Mesendoderm (in vitro differentiated cells): ENCODE measurements around the gene LRRFIP1.
A peak's percentile ranks its signal among the peaks of the same experiment; 100 is the strongest.

ENCODE experiments used
- DNase-seq: peaks from one replicate; pipeline ENCODE4 v3.0.0; 2013
- H2AK5ac ChIP-seq: 2 replicates; pipeline ENCODE4 v1.6.1; 2013; ENCODE audit warnings: low read length, inconsistent platforms
- H2BK120ac ChIP-seq: 2 replicates; pipeline ENCODE4 v1.6.1; 2013; ENCODE audit warnings: low read depth, mild to moderate bottlenecking, low read length, moderate library complexity, mixed read lengths
- H2BK15ac ChIP-seq: replicated peaks from 2 replicates; pipeline ENCODE4 v1.6.1; 2013; ENCODE audit warnings: low read depth, mild to moderate bottlenecking, moderate library complexity
- H2BK5ac ChIP-seq: 2 replicates; pipeline ENCODE4 v1.6.1; 2013; ENCODE audit warnings: low read length, inconsistent platforms
- H3K18ac ChIP-seq: 2 replicates; pipeline ENCODE4 v1.6.1; 2013; ENCODE audit warnings: mild to moderate bottlenecking, low read length, mixed read lengths
- H3K23ac ChIP-seq: one replicate; pipeline ENCODE4 v1.6.1; 2013; ENCODE audit warnings: low read length
- H3K27ac ChIP-seq: 2 replicates; pipeline ENCODE4 v1.5.1; 2013; ENCODE audit warnings: low read depth, mild to moderate bottlenecking, inconsistent platforms, low read length, moderate library complexity
- H3K27me3 ChIP-seq: 2 replicates; pipeline ENCODE4 v1.6.1; 2013; ENCODE audit warnings: low read length, control low read depth, mild to moderate bottlenecking, inconsistent platforms; ENCODE audit not compliant: insufficient read depth, poor library complexity
- H3K36me3 ChIP-seq: 2 replicates; pipeline ENCODE4 v1.6.1; 2013; ENCODE audit warnings: low read length, inconsistent platforms; ENCODE audit not compliant: control insufficient read depth, insufficient read depth
- H3K4ac ChIP-seq: one replicate; pipeline ENCODE4 v1.6.1; 2013; ENCODE audit warnings: low read depth, mild to moderate bottlenecking, low read length, moderate library complexity
- H3K4me1 ChIP-seq: 2 replicates; pipeline ENCODE4 v1.6.1; 2013; ENCODE audit warnings: low read depth, low read length, inconsistent platforms; ENCODE audit not compliant: control insufficient read depth
- H3K4me2 ChIP-seq: 2 replicates; pipeline ENCODE4 v1.6.1; 2013; ENCODE audit warnings: low read length
- H3K4me3 ChIP-seq: 2 replicates; pipeline ENCODE4 v1.5.1; 2013; ENCODE audit warnings: mild to moderate bottlenecking, low read length
- H3K56ac ChIP-seq: one replicate; pipeline ENCODE4 v1.6.1; 2013; ENCODE audit warnings: low read length
- H3K79me1 ChIP-seq: 2 replicates; pipeline ENCODE4 v1.6.1; 2013; ENCODE audit warnings: low read length, inconsistent platforms
- H3K79me2 ChIP-seq: 2 replicates; pipeline ENCODE4 v1.6.1; 2013; ENCODE audit warnings: mild to moderate bottlenecking, low read length; ENCODE audit not compliant: control insufficient read depth, insufficient read depth
- H3K9ac ChIP-seq: 2 replicates; pipeline ENCODE4 v1.6.1; 2013; ENCODE audit warnings: low read length, inconsistent platforms
- H4K5ac ChIP-seq: one replicate; pipeline ENCODE4 v1.6.1; 2013; ENCODE audit warnings: low read length
- H4K8ac ChIP-seq: one replicate; pipeline ENCODE4 v1.6.1; 2013; ENCODE audit warnings: low read depth, mild to moderate bottlenecking, control low read depth, low read length, moderate library complexity
- WGBS: extraction: QIAGEN DNeasy Blood & Tissue Kit; methylation state at CpG from one replicate; pipeline ENCODE4 v1.1.7; 2013; ENCODE audit warnings: low lambda C conversion rate, missing lambda C conversion rate; ENCODE audit not compliant: insufficient coverage; ENCODE audit errors: extremely low coverage; 5-methylcytosine and 5-hydroxymethylcytosine counted together

Gene LRRFIP1

GRCh38 chr2:237697586-237698357 is 70.4 kb downstream of the LRRFIP1 start:
- Histone ChIP-seq H3K56ac (no peak overlapping the region), H3K79me2 (peaks cover 82% of the 10 kb centered on the region), H3K18ac (no peak overlapping the region), H3K9ac (no peak overlapping the region), H2AK5ac (no peak overlapping the region), H3K4ac (no peak overlapping the region), H2BK5ac (no peak overlapping the region), H3K79me1 (peaks cover 47% of the 10 kb centered on the region), H3K4me2 (no peak overlapping the region), H3K27me3 (no peaks in the 10 kb centered on the region), H3K4me3 (no peak overlapping the region), H4K5ac (no peak overlapping the region), H2BK15ac (no peak overlapping the region), H3K36me3 (no peaks in the 10 kb centered on the region), H3K4me1 (peaks cover 47% of the 10 kb centered on the region), H4K8ac (no peak overlapping the region), H3K27ac (no peak overlapping the region), H2BK120ac (no peak overlapping the region), H3K23ac (no peak overlapping the region)
- no CpG with 5 or more reads among the region's 13 CpGs for WGBS
- DNase-seq = no peak

DNA sequence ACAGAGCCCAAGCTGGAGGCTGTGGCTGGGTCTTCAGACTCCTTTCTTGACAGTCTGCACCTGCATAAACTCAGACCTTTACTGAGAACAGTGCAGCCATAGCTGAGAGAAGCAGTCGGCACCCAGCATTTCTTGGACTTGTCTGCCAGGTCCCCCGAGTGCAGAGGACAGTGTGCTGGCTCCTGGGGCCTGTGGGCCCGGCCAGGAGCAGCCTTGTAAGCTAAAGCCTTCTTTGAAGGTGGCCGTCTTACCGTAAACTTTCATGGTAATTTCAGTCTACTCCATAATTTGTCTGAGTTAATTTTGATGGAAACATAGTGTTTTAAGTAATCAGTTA is 70.9 kb downstream of the LRRFIP1 start:
- Histone ChIP-seq H3K4me2 (no peak overlapping the region), H3K79me2 (peaks cover 82% of the 10 kb centered on the region), H3K27ac (no peak overlapping the region), H3K56ac (no peak overlapping the region), H3K4me1 (peaks cover 47% of the 10 kb centered on the region), H4K5ac (no peak overlapping the region), H3K4ac (no peak overlapping the region), H3K4me3 (no peak overlapping the region), H3K27me3 (no peaks in the 10 kb centered on the region), H3K9ac (no peak overlapping the region), H3K23ac (no peak overlapping the region), H4K8ac (no peak overlapping the region), H2BK5ac (no peak overlapping the region), H3K79me1 (peaks cover 44% of the 10 kb centered on the region), H2BK15ac (no peak overlapping the region), H3K18ac (no peak overlapping the region), H2BK120ac (no peak overlapping the region), H2AK5ac (no peak overlapping the region), H3K36me3 (no peaks in the 10 kb centered on the region)
- DNase-seq = no peak
- no CpG with 5 or more reads among the region's 5 CpGs for WGBS

DNA sequence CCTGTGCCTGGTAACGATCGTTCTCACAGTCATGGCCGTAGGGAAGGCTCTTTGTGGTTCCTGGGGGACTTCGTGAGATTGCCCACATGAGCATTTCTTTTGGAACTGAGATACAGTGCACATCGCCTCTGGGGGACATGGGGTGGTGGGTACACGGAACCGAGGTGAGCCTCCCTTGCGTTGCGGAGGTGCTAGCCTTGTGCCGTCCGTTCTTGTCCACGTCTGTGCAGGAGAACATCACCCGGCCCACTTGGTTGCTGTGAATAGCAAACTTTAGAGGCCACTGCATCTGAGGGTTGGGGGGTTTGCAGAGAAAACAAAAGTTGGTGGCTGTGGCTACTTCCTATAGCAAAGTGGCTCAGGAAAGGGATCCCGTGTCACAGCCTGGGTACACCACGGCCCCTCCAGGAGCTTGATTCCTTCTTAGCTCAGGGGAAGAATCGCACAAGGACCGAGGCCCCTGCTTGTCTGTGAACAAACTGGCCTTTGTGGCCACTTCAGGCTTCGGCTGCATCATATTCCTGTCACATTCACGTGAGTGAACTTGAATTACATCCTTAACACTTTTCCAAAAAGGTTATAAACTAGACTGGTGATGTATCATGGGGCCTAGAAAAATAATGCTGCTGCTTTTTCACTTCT is 72.6 kb downstream of the LRRFIP1 start:
- peaks cover 39% of the 10 kb centered on the region for H3K79me1 ChIP-seq
- no CpG with 5 or more reads among the region's 19 CpGs for WGBS
- H3K4ac ChIP-seq = no peak overlapping the region
- H3K4me3 ChIP-seq = no peak overlapping the region
- no peak overlapping the region for H3K4me2 ChIP-seq
- peak overlapping the region; percentile 19 for H3K56ac ChIP-seq
- H3K27ac ChIP-seq = no peak overlapping the region
- H3K4me1 ChIP-seq = peaks cover 32% of the 10 kb centered on the region
- H2BK120ac ChIP-seq = no peak overlapping the region
- no peak for DNase-seq
- no peak overlapping the region for H2AK5ac ChIP-seq
- no peak overlapping the region for H4K8ac ChIP-seq
- H3K36me3 ChIP-seq = no peaks in the 10 kb centered on the region
- H3K23ac ChIP-seq = no peak overlapping the region
- H3K18ac ChIP-seq = peak overlapping the region; percentile 51
- no peak overlapping the region for H2BK5ac ChIP-seq
- no peak overlapping the region for H3K9ac ChIP-seq
- H4K5ac ChIP-seq = no peak overlapping the region
- H3K79me2 ChIP-seq = peaks cover 79% of the 10 kb centered on the region
- no peaks in the 10 kb centered on the region for H3K27me3 ChIP-seq
- no peak overlapping the region for H2BK15ac ChIP-seq

DNA sequence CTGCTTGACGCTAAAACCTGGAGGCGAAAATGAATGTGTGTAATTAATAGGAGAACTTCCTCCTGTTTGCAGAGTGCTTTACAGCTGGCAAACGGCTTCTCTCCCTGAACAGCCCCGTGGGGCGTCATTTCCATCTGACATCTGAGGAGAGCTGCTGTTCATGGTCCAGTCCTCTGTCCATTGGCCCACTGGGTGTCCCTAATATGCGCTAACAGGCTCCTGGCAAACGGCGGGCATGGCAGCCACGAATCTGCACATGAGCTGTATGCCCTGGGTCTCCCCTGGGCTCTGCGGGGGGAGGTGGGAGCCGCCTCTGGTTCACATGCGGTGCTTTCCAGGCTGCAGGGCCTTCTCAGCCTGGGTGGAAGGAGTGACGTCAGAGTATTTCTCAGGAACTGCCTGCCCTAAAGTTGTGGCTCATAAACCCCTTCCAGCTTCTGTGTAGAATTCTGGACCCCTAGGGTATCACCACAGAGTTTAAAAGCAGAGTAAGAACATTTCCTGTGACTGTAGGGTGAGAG is 73.2 kb downstream of the LRRFIP1 start:
- H3K27me3 ChIP-seq = no peaks in the 10 kb centered on the region
- H2BK15ac ChIP-seq = no peak overlapping the region
- no peak overlapping the region for H3K4ac ChIP-seq
- WGBS = no CpG with 5 or more reads among the region's 13 CpGs
- no peak overlapping the region for H4K5ac ChIP-seq
- no peak overlapping the region for H3K56ac ChIP-seq
- H3K9ac ChIP-seq = peak overlapping the region; percentile 39
- no peak overlapping the region for H3K4me2 ChIP-seq
- H3K23ac ChIP-seq = no peak overlapping the region
- no peaks in the 10 kb centered on the region for H3K36me3 ChIP-seq
- no peak overlapping the region for H4K8ac ChIP-seq
- peaks cover 29% of the 10 kb centered on the region for H3K4me1 ChIP-seq
- no peak overlapping the region for H3K27ac ChIP-seq
- DNase-seq = no peak
- no peak overlapping the region for H2BK120ac ChIP-seq
- no peak overlapping the region for H3K18ac ChIP-seq
- H3K4me3 ChIP-seq = no peak overlapping the region
- peaks cover 79% of the 10 kb centered on the region for H3K79me2 ChIP-seq
- no peak overlapping the region for H2BK5ac ChIP-seq
- no peak overlapping the region for H2AK5ac ChIP-seq
- H3K79me1 ChIP-seq = peaks cover 37% of the 10 kb centered on the region

- Histone ChIP-seq H2BK5ac (no peak overlapping the region), H3K18ac (no peak overlapping the region), H3K9ac (peak overlapping the region; percentile 39), H3K23ac (peak overlapping the region; percentile 81), H3K36me3 (no peaks in the 10 kb centered on the region), H3K27me3 (no peaks in the 10 kb centered on the region), H3K79me1 (peaks cover 41% of the 10 kb centered on the region), H3K4ac (no peak overlapping the region), H3K4me3 (no peak overlapping the region), H2BK120ac (no peak overlapping the region), H3K27ac (peak overlapping the region; percentile 91), H4K5ac (no peak overlapping the region), H3K4me1 (peaks cover 29% of the 10 kb centered on the region), H2AK5ac (peak overlapping the region; percentile 65), H3K79me2 (peaks cover 82% of the 10 kb centered on the region), H4K8ac (no peak overlapping the region), H3K56ac (peak overlapping the region; percentile 72), H3K4me2 (no peak overlapping the region), H2BK15ac (no peak overlapping the region)
- no peak for DNase-seq
- WGBS = no CpG with 5 or more reads among the region's 17 CpGs
Measured at GRCh38 chr2:237701033-237701858, 73.9 kb downstream of the LRRFIP1 start.
